ENCODE results near the gene FAM110A.
"Not testable (repeated sequence)": the region's sequence is repeated elsewhere in the genome, so short reads cannot be mapped to it uniquely, and the experiment has no call there.

FAM110A gene

DNA sequence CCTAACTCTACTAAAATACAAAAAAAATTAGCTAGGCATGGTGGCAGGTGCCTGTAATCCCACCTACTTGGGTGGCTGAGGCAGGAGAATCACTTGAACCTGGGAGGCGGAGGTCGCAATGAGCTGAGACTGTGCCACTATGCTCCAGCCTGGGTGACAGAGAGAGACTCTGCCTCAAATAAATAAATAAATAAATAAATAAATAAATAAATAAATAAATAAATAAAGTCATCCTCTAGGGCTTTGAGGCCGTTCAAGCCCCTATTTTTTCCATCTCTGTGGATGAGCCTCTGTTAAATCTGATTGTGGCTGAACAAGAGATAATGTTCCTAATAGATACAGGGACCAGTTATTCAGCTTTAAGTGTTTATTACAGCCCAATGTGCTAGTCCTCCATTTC lies 31.8 kb upstream of the FAM110A start:
- DNase-seq (ENCODE audit: low read depth): no peak
- TF ChIP-seq, protein P1, sequence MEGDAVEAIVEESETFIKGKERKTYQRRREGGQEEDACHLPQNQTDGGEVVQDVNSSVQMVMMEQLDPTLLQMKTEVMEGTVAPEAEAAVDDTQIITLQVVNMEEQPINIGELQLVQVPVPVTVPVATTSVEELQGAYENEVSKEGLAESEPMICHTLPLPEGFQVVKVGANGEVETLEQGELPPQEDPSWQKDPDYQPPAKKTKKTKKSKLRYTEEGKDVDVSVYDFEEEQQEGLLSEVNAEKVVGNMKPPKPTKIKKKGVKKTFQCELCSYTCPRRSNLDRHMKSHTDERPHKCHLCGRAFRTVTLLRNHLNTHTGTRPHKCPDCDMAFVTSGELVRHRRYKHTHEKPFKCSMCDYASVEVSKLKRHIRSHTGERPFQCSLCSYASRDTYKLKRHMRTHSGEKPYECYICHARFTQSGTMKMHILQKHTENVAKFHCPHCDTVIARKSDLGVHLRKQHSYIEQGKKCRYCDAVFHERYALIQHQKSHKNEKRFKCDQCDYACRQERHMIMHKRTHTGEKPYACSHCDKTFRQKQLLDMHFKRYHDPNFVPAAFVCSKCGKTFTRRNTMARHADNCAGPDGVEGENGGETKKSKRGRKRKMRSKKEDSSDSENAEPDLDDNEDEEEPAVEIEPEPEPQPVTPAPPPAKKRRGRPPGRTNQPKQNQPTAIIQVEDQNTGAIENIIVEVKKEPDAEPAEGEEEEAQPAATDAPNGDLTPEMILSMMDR (IDR thresholded peaks at IDR 0.05; ENCODE audit: low read depth, low read length, missing control alignments): no peak
- H3K4me3 ChIP-seq (ENCODE audit: low read depth, low read length): no peak overlapping the region
- in situ Hi-C loops (cut with HindIII; ENCODE audit: low sequenced_read_pairs): no loop called here

DNA sequence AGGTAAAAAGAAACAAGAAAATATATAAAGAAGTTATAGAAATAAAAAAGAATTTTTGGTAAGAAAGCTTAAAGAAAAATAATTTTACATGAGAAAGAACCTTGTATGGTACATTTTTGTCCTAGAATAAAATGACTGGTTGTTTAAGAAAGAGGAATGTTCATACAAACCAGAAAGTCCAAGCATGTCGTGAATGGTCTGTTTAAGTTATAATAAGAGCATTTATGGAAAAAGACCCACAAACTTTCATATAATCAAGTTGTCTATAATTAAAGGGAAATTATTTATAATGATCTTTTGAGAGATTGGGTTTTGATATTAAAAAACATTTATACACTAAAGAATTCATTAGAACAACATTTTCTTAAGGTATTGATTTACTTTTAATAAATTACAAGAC lies 27.8 kb upstream of the FAM110A start:
- TF ChIP-seq, protein P1 (IDR thresholded peaks at IDR 0.05; ENCODE audit: low read depth, low read length, missing control alignments): no peak
- H3K4me3 ChIP-seq (ENCODE audit: low read depth, low read length): no peak overlapping the region
- DNase-seq (ENCODE audit: low read depth): no peak
- in situ Hi-C loops (cut with HindIII; ENCODE audit: low sequenced_read_pairs): no loop called here

DNA sequence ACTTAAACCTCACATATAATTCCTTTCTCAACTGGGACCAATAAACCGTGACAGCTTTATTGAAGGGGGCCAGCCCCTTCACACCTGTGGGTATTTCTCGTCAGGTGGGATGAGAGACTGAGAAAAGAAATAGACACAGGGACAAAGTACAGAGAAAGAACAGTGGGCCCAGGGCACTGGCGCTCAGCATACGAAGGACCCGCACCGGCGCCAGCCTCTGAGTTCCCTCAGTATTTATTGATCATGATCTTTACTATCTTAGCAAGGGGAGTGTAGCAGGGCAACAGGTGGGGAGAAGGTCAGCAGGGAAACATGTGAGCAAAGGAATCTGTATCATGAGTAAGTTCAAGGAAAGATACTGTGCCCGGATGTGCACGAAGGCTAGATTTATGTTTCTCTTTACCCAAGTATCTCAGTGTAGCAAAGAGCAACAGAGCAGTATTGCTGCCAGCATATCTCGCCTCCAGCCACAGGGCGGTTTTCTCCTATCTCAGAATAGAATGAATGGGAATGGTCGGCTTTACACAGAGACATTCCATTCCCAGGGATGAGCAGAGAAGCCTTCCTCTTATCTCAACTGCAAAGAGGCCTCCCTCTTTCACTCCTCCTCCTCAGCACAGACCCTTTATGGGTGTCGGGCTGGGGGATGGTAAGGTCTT lies 21.6 kb upstream of the FAM110A start:
- in situ Hi-C loops (cut with HindIII; ENCODE audit: low sequenced_read_pairs); H3K4me3 ChIP-seq (ENCODE audit: low read depth, low read length); DNase-seq (ENCODE audit: low read depth): not testable (repeated sequence)

DNA sequence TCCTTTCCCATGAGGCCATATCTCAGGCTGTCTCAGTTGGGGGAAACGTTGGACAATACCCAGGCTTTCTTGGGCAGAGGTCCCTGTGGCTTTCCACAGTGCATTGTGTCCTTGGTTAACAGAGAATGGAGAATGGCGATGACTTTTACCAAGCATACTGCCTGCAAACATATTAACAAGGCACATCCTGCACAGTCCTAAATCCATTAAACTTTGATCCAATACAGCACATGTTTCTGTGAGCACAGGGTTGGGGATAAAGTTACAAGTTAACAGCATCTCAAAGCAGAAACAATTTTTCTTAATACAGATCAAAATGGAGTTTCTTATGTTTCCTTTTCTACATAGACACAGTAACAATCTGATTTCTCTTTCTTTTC lies 21.1 kb upstream of the FAM110A start:
- H3K4me3 ChIP-seq (ENCODE audit: low read depth, low read length); DNase-seq (ENCODE audit: low read depth); in situ Hi-C loops (cut with HindIII; ENCODE audit: low sequenced_read_pairs): not testable (repeated sequence)

DNA sequence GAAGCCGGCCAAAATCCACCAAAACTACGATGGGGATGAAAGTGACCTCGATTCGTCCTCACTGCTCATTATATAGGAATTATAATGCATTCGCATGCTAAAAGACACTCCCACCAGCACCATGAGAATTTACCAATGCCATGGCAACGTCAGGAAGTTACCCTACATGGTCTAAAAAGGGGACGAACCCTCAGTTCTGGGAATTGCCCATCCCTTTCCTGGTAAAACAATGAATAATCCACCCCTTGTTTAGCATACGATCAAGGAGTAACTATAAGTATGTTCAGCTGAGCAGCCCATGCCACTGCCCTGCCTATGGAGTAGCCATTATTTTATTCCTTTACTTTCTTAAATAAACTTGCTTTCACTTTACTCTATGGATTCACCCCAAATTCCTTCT lies 20.1 kb upstream of the FAM110A start:
- TF ChIP-seq, protein P1 (IDR thresholded peaks at IDR 0.05; ENCODE audit: low read depth, low read length, missing control alignments): no peak
- in situ Hi-C loops (cut with HindIII; ENCODE audit: low sequenced_read_pairs): no loop called here
- H3K4me3 ChIP-seq (ENCODE audit: low read depth, low read length): no peak overlapping the region
- DNase-seq (ENCODE audit: low read depth): no peak

DNA sequence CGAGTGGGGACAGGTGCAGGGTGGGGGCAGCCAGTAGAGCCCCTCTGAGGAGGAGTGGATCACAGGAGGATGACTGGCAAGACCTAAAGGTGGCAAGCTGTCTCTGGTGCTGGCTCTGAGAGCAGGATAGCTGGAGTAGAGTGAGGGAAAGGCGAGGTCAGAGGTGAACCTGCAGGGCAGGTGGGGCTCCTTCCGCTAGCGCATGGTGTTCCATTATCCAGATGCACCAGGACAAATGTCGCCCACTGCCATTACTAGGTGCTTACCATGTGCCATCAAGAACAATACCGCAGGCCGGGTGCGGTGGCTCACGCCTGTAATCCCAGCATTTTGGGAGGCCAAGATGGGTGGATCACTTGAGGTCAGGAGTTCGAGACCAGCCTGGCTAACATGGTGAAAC lies 18.3 kb upstream of the FAM110A start:
- no peak overlapping the region for H3K4me3 ChIP-seq (ENCODE audit: low read depth, low read length)
- no peak for DNase-seq (ENCODE audit: low read depth)
- TF ChIP-seq, protein P1 (IDR thresholded peaks at IDR 0.05; ENCODE audit: low read depth, low read length, missing control alignments): no peak
- in situ Hi-C loops (cut with HindIII; ENCODE audit: low sequenced_read_pairs): no loop called here

DNA sequence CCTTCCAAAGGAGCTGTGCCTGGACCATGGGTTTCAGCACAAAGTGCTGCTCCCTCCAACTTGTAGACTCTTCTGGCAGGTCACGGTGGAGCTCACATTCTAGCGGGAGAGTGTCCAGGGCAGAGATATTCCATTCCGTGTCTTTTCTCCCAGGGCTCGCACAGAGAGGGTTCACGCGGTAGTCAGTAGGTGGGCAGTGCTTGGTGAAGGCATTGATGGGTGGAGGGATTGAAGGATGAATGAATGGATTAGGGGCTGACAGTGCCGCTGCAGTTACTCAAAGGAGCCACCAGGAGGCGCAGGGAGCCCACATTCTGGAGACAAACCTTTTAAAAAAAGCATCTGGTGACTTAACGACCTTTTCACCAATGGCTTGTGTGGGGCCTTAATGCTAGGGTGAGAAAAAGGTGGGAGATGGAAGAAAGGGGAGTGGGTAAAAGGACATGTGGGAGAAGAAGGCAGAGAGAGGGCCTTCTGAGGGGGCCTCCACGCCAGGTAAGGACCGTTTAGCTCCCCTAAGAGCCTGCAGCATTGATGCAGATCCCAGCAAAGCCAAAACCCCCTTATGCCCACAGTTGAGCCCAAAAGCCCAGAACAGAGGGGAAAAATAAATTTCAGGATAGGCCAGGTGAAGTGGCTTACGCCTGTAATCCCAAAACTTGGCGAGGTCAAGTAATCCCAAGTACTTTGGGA lies 17.5 kb upstream of the FAM110A start:
- peak; percentile 22 for DNase-seq (ENCODE audit: low read depth)
- TF ChIP-seq, protein P1 (IDR thresholded peaks at IDR 0.05; ENCODE audit: low read depth, low read length, missing control alignments): peak; percentile 99
- H3K4me3 ChIP-seq (ENCODE audit: low read depth, low read length): no peak overlapping the region
- in situ Hi-C loops (cut with HindIII; ENCODE audit: low sequenced_read_pairs): no loop called here

Measured in astrocyte of the cerebellum (primary cell).